Right lobe of liver (tissue), 4 donors: ENCODE results near the gene THOC7.

ENCODE experiments used
- POLR2A ChIP-seq: fragments of 450-650 bp; IDR thresholded peaks from one replicate; pipeline ENCODE4 v1.6.1; 2017; ENCODE audit warnings: antibody characterized with exemption, mild to moderate bottlenecking
- TF ChIP-seq, protein P1 (sequence below), 4 donors: fragments of 200-600 bp in 3 of 4; fragments of 450-650 bp in 1 of 4; IDR thresholded peaks; one replicate each; pipeline versions ENCODE4 v1.5.1 to v1.8.0; 2016 to 2022; ENCODE audit warnings: antibody characterized with exemption in 4 of 4, mild to moderate bottlenecking in 2 of 4
- donor health status: DM: no; HTN: no; CAD: no.
- donor health status: DM: no; HTN: no; CAD: no.
- donor health status: DM: no; HTN: yes; CAD: no.

DNA sequence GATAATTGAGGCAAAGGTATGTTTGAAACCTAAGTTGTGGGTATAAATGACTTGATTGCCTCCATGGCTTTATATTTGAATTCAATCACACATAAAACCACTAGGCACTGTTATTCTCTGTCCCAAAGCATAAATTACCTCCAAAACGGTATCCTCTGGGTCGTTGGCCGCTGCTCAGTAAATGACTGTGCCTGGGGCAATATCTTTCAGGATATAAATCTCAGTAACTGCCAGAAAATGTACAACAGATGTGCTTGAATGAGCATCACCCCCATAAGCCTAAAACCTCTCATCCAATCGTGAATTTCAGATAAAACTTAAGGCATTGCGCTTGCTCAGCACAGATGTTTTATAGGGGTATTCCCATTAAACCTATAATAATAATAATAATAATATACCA lies 63.5 kb downstream of the THOC7 start:
- TF ChIP-seq, protein P1, sequence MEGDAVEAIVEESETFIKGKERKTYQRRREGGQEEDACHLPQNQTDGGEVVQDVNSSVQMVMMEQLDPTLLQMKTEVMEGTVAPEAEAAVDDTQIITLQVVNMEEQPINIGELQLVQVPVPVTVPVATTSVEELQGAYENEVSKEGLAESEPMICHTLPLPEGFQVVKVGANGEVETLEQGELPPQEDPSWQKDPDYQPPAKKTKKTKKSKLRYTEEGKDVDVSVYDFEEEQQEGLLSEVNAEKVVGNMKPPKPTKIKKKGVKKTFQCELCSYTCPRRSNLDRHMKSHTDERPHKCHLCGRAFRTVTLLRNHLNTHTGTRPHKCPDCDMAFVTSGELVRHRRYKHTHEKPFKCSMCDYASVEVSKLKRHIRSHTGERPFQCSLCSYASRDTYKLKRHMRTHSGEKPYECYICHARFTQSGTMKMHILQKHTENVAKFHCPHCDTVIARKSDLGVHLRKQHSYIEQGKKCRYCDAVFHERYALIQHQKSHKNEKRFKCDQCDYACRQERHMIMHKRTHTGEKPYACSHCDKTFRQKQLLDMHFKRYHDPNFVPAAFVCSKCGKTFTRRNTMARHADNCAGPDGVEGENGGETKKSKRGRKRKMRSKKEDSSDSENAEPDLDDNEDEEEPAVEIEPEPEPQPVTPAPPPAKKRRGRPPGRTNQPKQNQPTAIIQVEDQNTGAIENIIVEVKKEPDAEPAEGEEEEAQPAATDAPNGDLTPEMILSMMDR (IDR thresholded peaks at IDR 0.05), result no peak
- no peak for TF ChIP-seq POLR2A
